GM21576 (cell line): ENCODE results near the gene SLC2A4.
A peak's percentile ranks its signal among the peaks of the same experiment; 100 is the strongest.

Experiments
- ATAC-seq: cut with Tn5 transposase; IDR thresholded peaks from one replicate; pipeline ENCODE4 v1.9.1; 2021; ENCODE audit warnings: mild to moderate bottlenecking, moderate library complexity; ENCODE audit not compliant: unreplicated experiment

The SLC2A4 gene

DNA sequence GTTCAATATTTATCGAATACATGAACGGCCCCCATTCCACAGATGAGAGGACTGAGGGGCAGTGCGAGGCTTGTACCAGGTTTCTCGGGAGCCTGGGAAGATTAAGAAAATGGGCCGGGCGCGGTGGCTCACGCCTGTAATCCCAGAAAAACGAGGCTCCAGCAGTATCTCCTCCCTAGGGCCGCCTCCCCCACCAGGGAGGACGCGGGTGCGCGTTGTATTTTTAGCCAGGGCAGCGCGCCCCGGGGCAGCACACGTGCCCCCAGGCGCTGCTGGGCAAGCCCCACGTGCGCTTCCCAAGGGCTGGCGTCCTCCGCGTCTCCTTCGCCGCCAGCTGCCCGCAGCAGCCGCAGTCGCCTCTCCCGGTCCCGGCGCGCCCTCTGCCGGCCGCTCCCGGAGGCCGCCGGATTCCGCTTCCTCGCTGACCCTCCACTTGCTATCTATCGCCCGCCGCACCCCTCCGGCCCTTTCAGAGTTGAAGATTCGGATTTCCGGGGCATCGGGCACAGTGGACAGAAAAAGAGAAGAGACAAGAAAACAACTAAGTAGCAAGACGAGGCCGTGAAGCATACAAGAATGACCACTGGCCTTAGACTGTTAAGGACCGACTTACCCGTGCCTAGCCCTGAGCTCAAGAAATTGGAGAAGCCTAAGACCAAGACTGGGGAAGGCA lies 14.8 kb downstream of the SLC2A4 start:
- ATAC-seq: no peak

DNA sequence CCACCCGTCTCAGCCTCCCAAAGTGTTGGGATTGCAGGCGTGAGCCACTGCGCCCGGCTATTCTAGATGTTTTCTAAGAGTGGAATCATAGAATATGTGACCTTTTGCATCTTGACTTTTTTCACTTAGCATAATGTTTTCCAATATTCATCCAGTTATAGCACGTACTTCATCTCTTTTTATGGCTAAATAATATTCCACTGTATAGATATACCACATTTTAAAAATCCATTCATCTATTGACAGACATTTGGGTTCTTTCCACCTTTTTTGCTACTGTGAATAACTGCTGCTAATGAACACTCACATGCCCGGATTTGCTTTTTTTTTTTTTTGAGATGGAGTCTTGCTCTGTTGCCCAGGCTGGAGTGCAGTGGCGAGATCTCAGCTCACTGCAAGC lies 22.7 kb downstream of the SLC2A4 start:
- ATAC-seq: no peak

- ATAC-seq: peak; percentile 61
Measured at GRCh38 chr17:7306911-7307685, 25.6 kb downstream of the SLC2A4 start, which contains the start of gene EIF5A. EIF5A (plus strand) TSS chr17:7307628; CDS start chr17:7309636, 2,008 bp downstream.

DNA sequence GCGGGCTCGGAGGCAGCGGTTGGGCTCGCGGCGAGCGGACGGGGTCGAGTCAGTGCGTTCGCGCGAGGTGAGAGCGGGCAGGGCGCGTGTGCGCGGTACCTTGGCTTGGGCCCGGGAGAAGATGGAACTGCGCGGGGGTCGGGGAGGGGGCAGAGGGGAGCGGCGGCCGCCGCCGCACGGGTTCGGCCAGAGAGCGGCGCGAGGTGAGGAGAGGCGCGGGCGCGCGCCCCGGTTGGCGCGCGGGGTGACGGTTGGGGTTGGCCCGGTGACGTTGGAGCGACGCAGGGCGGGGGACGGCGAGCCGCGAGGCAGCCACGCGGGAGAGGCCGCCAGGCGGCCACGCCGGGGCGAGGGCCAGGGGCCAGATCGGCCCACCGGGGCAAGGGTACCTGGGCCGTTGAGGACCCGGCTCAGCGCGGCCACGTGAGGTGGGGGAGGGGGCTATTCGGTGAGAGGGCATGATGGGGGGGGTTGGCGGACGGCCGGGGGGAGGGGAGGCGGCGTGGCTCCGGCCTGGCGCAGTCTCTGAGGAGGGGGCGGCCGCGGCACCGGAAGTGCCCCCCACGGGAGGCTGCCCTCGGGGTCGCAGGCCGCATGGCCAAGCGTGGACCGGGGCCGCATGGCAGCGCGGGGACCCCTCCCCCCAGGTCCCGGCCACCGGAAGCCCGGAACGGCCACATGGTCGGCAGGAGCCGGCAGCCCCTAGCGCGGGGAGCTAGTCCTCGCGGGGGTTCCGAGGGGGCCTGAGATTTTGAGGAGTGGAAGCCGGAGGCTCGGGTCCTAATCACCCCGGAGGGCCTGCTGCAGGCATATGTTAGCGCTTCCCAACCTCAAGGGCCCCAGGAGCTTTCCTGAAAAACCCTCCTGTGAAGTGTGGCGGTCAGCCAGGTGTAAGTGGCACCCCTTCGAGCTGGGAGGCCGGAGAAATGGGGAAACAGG lies 26.4 kb downstream of the SLC2A4 start:
- no peak for ATAC-seq

DNA sequence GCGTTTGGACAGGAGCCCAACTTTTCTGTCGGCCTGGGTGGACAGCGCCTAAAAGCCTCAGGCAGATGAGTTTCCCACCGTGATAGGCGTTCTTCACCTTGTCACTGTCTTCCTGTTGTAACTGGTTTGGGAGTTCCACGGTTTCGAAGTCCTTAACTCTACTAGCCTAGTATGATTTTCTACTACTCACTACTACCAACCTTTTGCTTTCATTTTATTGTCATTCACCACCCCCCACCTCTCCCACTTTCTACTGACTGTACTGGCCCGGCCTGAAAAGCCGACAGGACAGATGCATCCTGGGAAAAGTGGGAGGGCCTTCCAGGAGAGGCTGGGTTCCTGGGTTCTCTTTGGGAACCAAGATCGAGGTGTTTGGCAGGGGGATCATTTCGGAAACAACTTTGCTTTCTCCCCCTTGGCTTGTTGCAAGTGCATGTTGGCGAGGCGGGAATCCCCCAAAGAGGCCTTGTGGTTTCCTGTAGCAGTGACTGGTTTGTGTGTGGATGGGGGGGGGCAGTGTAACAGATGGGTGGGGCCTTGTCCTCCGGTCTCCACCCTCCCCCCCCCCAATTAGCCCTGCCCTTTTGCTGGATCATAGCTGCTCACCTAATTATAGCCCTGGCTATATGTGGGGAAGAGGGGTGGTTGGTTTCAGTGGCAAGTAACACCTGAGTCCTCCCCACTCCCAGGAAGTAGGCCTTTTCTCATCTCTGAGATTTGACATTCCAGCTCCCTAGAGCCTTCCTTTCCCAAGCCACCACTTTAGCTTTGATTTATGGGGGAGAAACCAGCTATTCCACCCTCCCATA lies 27.3 kb downstream of the SLC2A4 start:
- no peak for ATAC-seq

- ATAC-seq: no peak
Measured at GRCh38 chr17:7309628-7310027, 28.1 kb downstream of the SLC2A4 start.

DNA sequence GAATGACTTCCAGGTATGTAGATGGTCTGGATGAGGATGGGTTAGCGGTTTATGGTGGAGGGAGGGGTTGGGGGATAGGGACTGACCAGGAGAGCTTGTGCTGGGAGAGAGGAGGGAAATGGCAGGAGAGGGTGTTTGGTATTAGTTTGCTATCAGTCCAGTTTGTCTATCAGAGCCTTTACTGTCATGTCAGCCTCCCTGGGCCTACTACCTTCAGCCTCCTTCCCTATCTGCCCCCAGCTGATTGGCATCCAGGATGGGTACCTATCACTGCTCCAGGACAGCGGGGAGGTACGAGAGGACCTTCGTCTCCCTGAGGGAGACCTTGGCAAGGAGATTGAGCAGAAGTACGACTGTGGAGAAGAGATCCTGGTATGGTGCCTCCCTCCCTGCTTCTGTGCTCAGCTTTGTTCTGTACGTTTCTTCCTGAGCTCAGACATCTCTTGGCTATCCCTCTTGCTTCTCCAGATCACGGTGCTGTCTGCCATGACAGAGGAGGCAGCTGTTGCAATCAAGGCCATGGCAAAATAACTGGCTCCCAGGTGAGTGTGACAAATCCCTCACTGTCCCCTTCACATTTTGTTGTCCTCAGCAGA lies 29.7 kb downstream of the SLC2A4 start:
- no peak for ATAC-seq

- no peak for ATAC-seq
Measured at GRCh38 chr17:7312432-7313087, 31.0 kb downstream of the SLC2A4 start.

DNA sequence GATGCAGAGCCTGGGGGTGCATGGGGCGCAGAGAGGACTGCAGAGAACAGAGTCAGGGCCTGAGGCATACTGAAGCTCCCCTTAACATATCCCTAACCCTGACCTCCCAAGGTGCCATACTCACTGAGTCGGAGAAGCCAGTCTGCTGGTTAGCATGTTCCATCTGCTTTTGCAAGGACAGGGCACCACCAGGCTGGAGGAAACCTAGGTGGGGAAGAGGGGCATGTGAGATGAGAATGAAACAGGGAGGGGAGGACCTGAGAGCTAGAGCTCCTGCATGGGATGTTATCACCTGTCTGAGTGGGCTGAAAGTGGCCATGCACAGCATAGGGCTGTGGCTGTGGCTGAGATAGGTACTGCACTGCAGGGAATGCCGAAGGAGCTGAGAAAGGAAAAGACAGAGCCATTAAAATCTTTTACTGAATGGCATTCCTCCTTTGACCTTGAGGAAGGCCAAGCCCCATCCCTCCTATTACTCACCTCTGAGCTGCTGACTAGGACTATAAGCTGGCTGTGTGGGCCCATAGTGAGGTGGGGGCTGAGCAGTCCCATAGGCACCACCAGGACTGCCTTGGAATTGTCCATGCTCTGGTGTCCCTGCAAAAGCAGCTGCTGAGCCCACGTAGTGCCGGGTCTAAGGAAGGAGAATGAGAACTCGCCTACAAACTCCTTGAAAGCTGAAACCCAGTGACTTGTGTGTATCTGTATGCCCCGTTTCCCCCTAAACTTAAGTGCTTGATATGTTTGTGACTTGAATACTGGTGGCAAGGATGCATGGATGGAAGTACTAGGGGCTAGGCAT lies 31.8 kb downstream of the SLC2A4 start:
- no peak for ATAC-seq

DNA sequence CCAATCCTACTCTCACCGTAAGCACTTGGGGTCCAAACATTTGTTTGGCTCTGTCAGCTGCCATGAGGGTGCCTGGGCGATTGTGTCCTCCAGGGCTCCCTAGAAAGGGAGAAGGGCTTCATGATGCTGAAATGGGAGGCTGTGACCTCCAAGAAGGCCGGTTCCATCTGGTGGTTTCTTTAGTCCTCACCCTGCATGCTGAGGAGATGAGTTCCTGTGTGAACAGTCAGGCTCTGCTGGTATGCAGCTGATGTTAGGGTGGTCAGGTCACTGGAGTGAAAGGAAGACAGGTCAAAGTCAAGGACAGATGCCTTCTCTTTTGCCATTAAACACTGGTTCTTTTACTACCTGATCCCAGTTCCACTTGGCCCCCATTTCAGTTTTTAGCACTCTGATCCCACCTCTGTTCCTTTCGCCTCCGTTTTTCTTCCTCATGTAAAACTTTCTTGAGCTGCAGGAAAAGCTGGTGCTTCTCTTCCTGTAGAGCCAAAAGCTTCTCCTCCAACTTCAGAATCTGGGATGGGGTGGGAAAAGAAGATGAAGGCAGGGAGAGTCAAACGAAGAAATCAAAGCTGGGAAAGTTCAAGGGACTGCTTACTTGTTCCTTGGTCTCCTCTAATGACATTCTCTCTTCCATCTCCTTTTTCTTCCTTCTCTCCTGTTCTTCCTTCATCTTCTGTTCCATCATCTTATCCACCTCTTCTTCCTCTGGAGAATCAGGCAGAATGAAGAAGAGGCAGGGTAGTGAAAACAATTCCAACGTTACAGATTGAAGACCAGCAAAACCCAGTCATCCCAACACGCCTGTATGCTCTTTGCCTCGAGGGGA lies 32.6 kb downstream of the SLC2A4 start:
- no peak for ATAC-seq

- peak; percentile 64 for ATAC-seq
Measured at GRCh38 chr17:7314719-7315569, 33.4 kb downstream of the SLC2A4 start, which contains the start of gene GPS2. GPS2 (minus strand) TSS chr17:7315360; CDS start chr17:7315052, 308 bp downstream.

DNA sequence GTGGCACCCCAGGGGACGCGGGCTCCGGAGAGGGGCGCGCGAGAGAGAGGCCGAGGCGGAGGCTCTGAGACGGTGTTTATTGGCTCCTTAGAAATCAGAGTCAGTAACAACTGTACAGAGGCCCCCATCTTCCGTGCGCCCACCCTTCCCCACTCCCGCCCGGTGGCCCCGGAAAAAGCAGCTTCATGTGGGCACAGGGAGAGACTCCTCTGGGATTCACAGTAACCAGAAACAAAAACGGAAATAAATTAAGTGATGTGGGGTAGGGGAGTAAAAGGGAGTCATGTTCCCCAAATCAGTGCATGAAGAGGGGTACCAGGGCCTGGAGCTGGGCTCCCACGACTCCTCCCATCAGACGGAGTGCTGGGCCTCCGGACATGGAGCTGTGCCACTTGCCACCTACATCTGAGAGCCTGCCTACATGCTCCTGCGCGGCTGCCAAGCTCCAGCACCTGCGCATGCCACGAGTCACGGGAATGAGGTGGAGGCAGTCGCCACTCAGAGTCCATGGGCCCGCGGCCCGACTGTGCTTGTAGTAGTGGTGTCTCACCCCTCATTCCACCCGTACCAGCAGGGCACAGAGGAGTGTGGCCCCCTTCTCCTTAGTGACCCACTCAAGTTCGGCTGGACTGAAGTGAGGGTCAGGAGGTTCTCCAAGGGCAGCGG lies 34.2 kb downstream of the SLC2A4 start:
- no peak for ATAC-seq

DNA sequence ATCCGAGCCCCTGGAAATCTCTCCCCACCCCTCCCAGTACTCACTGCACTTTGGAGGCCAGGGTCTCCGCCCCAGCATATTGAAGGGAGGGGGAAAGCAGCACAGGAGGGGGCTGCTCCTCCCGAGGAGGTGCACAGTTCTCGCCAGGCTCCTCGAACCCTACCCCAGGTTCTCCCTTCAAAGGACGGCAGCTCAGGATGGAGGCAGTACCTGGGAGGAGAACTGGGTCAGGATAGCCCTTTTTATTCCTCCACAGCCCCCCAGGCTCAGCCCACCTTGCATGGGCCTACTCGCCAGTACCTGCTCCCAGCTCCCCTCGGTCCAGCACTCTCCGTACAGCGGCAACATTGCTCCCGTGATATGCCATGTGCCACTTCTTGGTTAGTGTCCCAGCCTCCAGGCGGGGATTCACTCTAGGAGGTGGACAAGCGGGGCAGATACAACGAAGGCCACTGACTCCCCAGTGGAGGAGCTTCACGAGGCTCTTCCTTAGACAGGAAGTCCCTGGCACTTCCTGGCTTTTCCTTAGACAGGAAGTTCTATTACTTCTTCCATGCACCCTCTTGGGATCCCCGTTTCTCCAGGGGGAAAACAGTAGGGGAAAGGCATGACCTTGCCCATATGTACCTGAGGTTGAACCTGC lies 35.8 kb downstream of the SLC2A4 start:
- ATAC-seq: no peak

DNA sequence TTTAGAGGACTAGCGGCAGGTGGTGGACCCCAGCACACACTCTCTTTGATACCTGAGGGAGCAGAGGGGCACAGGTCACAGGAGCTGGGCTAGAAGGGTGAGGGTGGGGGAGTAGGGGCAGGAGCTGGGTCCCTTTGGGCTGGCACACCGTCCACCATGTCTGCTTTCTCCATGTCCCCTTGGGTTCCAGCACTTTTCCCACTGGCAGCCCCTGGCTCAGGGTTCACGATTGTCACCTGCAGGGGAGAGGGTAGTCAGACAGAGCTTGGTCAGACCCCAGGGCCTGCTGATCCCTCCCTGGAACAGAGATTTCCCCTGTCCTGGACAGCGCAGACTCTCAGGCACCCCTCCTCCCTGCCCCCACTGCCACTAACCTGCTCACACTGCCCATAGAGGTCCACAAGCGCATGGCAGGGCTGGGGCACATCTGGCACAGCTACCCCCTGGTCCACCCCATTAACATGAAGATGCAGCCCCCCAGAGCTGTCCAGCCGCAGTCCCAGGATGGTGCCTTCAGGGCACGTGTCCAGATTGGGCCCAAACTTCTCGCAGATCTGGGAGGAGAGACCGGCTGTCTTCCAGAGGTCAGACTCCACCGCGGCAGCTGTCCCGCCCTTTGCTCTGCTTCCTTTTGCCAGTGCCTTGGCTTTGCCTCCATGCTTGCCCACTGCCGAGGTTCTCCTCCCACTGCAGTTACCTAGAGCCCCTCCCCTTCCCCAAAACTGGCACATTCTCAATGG lies 36.8 kb downstream of the SLC2A4 start:
- ATAC-seq: no peak

DNA sequence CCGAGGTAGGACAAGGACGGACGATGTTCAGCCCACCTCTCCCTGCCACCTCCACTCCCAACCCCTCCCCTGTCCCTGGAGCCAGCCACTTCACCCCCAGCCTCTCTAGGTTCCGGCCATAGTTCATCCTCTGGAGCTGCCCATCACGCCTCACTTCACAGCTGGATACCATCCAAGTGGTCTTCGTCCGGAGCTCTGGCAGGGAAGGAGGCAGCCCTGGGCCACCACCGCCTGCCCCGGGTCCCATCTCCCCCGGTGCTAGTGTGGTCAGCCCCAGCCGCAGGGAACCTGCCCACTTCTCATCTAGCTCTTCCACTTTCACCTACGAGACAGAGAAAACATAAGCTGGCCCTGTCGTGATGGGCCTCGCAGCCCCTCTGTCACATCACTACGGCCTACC lies 39.9 kb downstream of the SLC2A4 start:
- no peak for ATAC-seq
